Smooth muscle cell (in vitro differentiated cells): ENCODE data around the gene TEX51. TPM values are rescaled to one million over a fixed set of nuclear protein-coding genes. Genes with fewer than 3 reads are reported as not detected.

Experiments
- DNase-seq: peaks from one replicate; lab custom pipeline; 2025; ENCODE audit not compliant: unreplicated experiment; lab: John Stamatoyannopoulos, UW
- H2AFZ ChIP-seq: fragments of 200-600 bp; sonication (generic); 2 replicates; pipeline ENCODE4 v1.6.0; 2016; ENCODE audit warnings: antibody characterized with exemption, low read depth, mild to moderate bottlenecking
- H3F3A ChIP-seq: fragments of 200-600 bp; sonication (generic); 2 replicates; pipeline ENCODE4 v1.6.0; 2017; ENCODE audit warnings: antibody characterized with exemption, low read depth
- H3K27ac ChIP-seq: fragments of 200-600 bp; sonication (generic); 2 replicates; pipeline ENCODE4 v1.5.1; 2016; ENCODE audit warnings: low read depth, mild to moderate bottlenecking
- H3K27me3 ChIP-seq: fragments of 200-600 bp; sonication (generic); 2 replicates; pipeline ENCODE4 v1.6.1; 2016; ENCODE audit warnings: low read depth, mild to moderate bottlenecking
- H3K36me3 ChIP-seq: fragments of 200-600 bp; sonication (generic); 2 replicates; pipeline ENCODE4 v1.5.1; 2016; ENCODE audit warnings: low read depth
- H3K4me1 ChIP-seq: fragments of 200-600 bp; sonication (generic); 2 replicates; pipeline ENCODE4 v1.5.1; 2016; ENCODE audit warnings: low read depth
- H3K4me2 ChIP-seq: fragments of 200-600 bp; sonication (generic); 2 replicates; pipeline ENCODE4 v1.6.0; 2016; ENCODE audit warnings: mild to moderate bottlenecking
- H3K4me3 ChIP-seq: fragments of 200-600 bp; sonication (generic); 2 replicates; pipeline ENCODE4 v1.5.1; 2016; ENCODE audit warnings: mild to moderate bottlenecking
- H3K79me2 ChIP-seq: fragments of 200-600 bp; sonication (generic); 2 replicates; pipeline ENCODE4 v1.6.0; 2016; ENCODE audit warnings: low read depth, mild to moderate bottlenecking
- H3K9ac ChIP-seq: fragments of 200-600 bp; sonication (generic); 2 replicates; pipeline ENCODE4 v1.6.0; 2016; ENCODE audit warnings: low read depth
- H3K9me3 ChIP-seq: fragments of 200-600 bp; sonication (generic); replicated peaks from 2 replicates; pipeline ENCODE4 v1.5.1; 2016; ENCODE audit warnings: low read depth
- H4K20me1 ChIP-seq: fragments of 200-600 bp; sonication (generic); 2 replicates; pipeline ENCODE4 v1.6.0; 2016; ENCODE audit warnings: low read depth
- WGBS: methylation state at CpG from one replicate; pipeline ENCODE4 v1.1.7; 2016; ENCODE audit warnings: low lambda C conversion rate; 5-methylcytosine and 5-hydroxymethylcytosine counted together
- polyA plus RNA-seq: library from polyadenylated mRNA; unstranded; fragments of >200 nt; fragmentation: Nextera tagmentation; extraction: Ambion mirVana; gene quantifications from 2 replicates; pipeline ENCODE4 v1.2.1, GENCODE V29; 2016
- total RNA-seq: library from RNA; depleted of rRNA; stranded (reverse); fragments of >200 nt; gene quantifications from 2 replicates; pipeline ENCODE4 v1.2.3, GENCODE V29; 2014
- TF ChIP-seq, protein P1 (sequence below): fragments of 200-600 bp; sonication (generic); IDR thresholded peaks from 2 replicates; pipeline ENCODE4 v1.5.1; 2017; ENCODE audit warnings: borderline replicate concordance, mild to moderate bottlenecking, antibody characterized with exemption; ENCODE audit not compliant: insufficient read depth, poor library complexity, severe bottlenecking

Gene TEX51
- total and polyA plus RNA-seq, 2 experiments from 2014 or later = not detected

- no peak overlapping the region for H3K4me2 ChIP-seq
- TF ChIP-seq, protein P1, sequence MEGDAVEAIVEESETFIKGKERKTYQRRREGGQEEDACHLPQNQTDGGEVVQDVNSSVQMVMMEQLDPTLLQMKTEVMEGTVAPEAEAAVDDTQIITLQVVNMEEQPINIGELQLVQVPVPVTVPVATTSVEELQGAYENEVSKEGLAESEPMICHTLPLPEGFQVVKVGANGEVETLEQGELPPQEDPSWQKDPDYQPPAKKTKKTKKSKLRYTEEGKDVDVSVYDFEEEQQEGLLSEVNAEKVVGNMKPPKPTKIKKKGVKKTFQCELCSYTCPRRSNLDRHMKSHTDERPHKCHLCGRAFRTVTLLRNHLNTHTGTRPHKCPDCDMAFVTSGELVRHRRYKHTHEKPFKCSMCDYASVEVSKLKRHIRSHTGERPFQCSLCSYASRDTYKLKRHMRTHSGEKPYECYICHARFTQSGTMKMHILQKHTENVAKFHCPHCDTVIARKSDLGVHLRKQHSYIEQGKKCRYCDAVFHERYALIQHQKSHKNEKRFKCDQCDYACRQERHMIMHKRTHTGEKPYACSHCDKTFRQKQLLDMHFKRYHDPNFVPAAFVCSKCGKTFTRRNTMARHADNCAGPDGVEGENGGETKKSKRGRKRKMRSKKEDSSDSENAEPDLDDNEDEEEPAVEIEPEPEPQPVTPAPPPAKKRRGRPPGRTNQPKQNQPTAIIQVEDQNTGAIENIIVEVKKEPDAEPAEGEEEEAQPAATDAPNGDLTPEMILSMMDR = no peak
- no peaks in the 10 kb centered on the region for H3F3A ChIP-seq
- no peaks in the 10 kb centered on the region for H3K9me3 ChIP-seq
- H3K4me3 ChIP-seq = no peak overlapping the region
- no peak for DNase-seq
- no peak overlapping the region for H2AFZ ChIP-seq
- H3K9ac ChIP-seq = no peak overlapping the region
- H3K27ac ChIP-seq = no peak overlapping the region
- no peaks in the 10 kb centered on the region for H3K79me2 ChIP-seq
- H4K20me1 ChIP-seq = no peaks in the 10 kb centered on the region
- no peaks in the 10 kb centered on the region for H3K27me3 ChIP-seq
- WGBS = 81% methylated on average over 14 of the region's 14 CpGs
- no peaks in the 10 kb centered on the region for H3K4me1 ChIP-seq
- H3K36me3 ChIP-seq = no peaks in the 10 kb centered on the region
Measured at GRCh38 chr2:126932966-126933710, 34.4 kb downstream of the TEX51 start.

DNA sequence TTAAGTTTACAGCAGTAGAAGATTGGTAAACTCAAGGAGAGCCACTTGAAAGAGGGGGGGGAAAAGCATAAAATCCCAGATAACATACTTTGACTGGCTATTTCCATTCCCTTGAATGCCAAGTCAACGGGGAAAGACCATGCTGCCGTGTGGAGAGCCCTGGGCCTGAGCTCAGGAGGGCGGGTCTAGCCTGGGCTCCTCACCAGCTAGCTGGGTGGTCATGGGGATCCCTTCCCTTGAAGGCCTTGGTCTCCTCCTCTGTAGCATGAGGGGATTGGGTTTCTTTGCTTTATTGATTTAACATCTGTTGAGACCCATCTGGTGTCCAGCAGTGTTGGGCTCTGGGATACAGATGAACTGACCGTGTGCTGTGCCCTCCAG, 35.0 kb downstream of the TEX51 start:
- WGBS = 90% methylated on average over 4 of the region's 4 CpGs
- Histone ChIP-seq H3K4me2 (no peak overlapping the region), H2AFZ (no peak overlapping the region), H4K20me1 (no peaks in the 10 kb centered on the region), H3K4me3 (no peak overlapping the region), H3F3A (no peaks in the 10 kb centered on the region), H3K27ac (no peak overlapping the region), H3K9ac (no peak overlapping the region), H3K27me3 (no peaks in the 10 kb centered on the region), H3K79me2 (no peaks in the 10 kb centered on the region), H3K36me3 (no peaks in the 10 kb centered on the region), H3K4me1 (no peaks in the 10 kb centered on the region), H3K9me3 (no peaks in the 10 kb centered on the region)
- DNase-seq = no peak
- TF ChIP-seq, protein P1 = no peak

- Histone ChIP-seq H3K27me3 (no peaks in the 10 kb centered on the region), H3K36me3 (no peaks in the 10 kb centered on the region), H4K20me1 (no peaks in the 10 kb centered on the region), H2AFZ (no peak overlapping the region), H3K9me3 (no peaks in the 10 kb centered on the region), H3K9ac (no peak overlapping the region), H3K79me2 (no peaks in the 10 kb centered on the region), H3K4me2 (no peak overlapping the region), H3K4me1 (no peaks in the 10 kb centered on the region), H3K27ac (no peak overlapping the region), H3F3A (no peaks in the 10 kb centered on the region), H3K4me3 (no peak overlapping the region)
- no peak for DNase-seq
- TF ChIP-seq, protein P1 = no peak
- 89% methylated on average over 4 of the region's 6 CpGs for WGBS
Measured at GRCh38 chr2:126934809-126935208, 36.1 kb downstream of the TEX51 start.

GRCh38 chr2:126935774-126936173, 37.1 kb downstream of the TEX51 start:
- Histone ChIP-seq H3K9me3 (no peaks in the 10 kb centered on the region), H3K4me3 (no peak overlapping the region), H3K36me3 (no peaks in the 10 kb centered on the region), H3K27me3 (no peaks in the 10 kb centered on the region), H3F3A (no peaks in the 10 kb centered on the region), H3K4me1 (no peaks in the 10 kb centered on the region), H4K20me1 (no peaks in the 10 kb centered on the region), H3K9ac (no peak overlapping the region), H3K27ac (no peak overlapping the region), H3K4me2 (no peak overlapping the region), H3K79me2 (no peaks in the 10 kb centered on the region), H2AFZ (no peak overlapping the region)
- 77% methylated on average over 5 of the region's 5 CpGs for WGBS
- DNase-seq = no peak
- TF ChIP-seq, protein P1 = no peak
